ELR (cell line): ENCODE data around the gene CYP46A1.

ENCODE experiments used
- DNase-seq: peaks from one replicate; pipeline ENCODE4 v3.0.0-alpha.2; 2015; ENCODE audit warnings: low read depth

CYP46A1 gene

DNA sequence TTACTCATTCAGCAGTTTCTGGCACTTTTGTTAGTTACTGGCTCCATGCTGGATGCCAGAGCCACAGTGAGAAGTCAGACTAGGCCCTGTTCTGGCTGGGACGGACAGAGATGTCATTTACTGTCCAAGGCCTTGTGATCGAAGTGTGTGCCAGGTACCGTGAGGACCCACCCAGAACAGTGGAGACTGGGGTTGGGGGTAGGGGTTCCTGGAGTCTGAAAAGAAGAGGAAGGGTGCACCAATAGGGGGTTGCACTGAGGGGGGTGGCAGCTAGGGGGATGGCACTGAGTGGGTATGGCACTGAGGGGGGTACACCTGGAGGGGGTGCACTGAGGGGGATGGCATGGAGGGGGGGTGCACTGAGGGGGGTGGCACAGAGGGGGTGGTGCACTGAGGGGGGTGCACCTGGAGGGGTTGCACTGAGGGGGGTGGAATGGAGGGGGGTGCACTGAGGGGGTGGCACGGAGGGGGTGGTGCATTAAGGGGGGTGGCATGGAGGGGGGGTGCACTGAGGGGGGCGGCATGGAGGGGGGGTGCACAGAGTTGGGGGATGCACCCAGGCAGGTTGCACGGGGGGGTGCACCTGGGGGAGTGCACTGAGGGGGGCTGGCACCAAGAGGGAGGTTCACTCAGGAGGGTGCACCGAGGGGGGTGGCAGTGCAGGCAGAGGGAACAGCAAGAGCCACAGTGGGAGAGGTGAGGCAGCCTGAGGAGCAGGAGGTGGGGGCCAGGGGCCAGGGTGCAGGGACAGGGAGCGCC, 10.6 kb upstream of the CYP46A1 start:
- no peak for DNase-seq

- no peak for DNase-seq
These were observed 9.9 kb upstream of the CYP46A1 start for GRCh38 chr14:99674064-99674650.

DNA sequence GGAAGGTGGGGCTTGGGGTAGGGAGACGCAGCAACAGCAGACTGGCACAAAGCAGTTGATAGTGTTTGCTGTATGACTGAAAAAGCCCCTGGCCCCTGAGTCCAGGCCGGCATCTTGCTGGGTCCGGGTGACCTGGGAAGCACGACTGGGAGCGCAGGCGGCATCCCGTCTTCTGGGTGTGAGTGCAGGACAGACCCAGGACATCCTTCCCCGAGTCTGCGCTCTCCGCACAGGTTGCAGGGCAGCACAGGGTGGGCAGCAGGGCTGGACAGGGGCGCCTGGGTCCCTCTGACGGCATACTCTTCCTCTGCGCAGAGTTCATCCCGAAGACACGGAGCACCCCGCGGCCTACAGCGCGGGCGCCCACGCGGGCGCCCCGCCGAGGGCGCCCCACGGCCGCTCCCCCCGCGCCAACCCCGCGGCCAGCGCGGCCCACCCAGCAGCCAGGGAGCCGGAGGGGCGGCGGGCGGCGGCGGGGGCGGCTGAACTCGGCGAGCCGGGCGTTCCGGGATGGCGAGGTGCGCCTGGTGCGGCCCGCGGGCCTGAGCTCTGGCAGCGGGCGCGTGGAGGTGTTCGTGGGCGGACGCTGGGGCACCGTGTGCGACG, 9.2 kb upstream of the CYP46A1 start:
- DNase-seq: no peak

DNA sequence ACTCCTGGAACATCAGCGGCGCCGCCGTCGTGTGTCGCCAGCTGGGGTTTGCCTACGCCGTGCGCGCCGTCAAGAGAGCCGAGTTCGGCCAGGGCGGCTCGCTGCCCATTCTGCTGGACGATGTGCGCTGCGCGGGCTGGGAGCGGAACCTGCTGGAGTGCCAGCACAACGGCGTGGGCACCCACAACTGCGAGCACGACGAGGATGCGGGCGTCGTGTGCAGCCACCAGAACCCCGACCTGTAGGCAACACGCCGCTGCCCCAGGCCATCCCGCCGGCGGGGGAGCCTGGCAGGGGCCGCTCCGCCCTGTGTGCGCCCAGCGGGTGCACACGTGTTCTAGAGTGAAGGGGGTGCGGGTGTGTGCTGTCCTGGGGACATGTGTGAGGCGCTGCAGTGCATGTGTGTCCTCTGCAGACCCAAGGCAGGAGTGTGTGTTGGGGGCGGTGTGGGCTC, 8.7 kb upstream of the CYP46A1 start:
- no peak for DNase-seq

GRCh38 chr14:99675951-99676350, 8.1 kb upstream of the CYP46A1 start:
- DNase-seq: no peak

GRCh38 chr14:99676657-99677056, 7.4 kb upstream of the CYP46A1 start:
- DNase-seq: peak; percentile 41

- no peak for DNase-seq
These were observed 6.6 kb upstream of the CYP46A1 start for GRCh38 chr14:99677231-99678140.

DNA sequence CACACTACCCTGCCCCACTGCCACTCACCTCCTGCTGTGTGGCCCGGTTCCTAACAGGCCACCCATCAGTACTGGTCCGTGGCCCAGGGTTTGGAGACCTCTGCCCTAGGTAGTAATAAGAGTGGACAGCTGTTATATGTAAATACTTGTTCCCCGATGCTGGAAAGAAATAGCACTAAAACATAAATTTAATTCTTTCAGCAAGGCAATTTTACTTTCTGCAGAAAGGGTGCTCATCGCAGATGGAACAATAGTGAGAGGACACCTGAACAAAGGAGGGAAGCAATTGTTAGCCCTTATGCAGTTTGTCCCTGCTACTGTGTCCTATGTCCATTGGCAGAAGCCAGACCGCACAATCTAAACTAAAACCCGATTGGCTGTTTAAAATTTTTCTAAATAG, 5.9 kb upstream of the CYP46A1 start:
- no peak for DNase-seq

DNA sequence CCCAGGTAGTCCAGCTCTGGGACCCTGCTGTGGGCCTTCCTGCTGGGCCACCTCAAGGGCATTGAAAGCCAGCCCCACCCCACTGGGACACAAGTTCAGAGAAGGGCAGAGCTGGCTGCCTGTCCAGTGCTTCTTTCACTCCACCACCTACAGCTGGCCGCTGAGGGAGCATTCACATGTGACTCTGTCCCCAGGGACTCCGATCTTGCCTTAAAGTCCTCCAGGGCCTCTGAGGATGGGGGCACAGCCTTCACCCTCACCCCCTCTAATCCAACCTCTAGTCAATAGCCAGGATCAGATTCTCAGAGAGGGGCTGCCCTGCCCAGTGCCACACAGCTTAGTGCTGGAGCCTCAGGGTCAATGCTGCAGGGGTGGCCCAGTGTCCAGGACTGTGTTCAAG, 5.0 kb upstream of the CYP46A1 start:
- DNase-seq: no peak

DNA sequence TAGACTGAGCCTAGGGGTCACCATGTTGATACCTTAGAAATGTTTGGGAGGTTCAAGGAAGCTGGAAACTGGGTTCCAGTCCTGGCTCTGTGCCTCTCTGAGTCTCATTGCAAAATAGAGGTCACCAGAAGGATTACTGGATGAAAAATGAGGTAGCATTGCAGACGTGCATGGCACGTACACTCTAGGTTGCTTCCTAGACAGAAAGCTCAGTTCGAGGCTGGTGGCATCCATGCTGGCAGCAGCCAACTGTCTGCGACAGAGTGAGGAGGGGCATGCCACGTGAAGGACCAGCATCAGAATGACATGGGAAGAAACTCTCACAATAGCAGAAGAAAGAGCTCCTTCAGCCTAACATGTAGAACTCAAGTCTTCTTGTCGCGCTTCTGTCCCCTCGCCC, 4.6 kb upstream of the CYP46A1 start:
- no peak for DNase-seq

DNA sequence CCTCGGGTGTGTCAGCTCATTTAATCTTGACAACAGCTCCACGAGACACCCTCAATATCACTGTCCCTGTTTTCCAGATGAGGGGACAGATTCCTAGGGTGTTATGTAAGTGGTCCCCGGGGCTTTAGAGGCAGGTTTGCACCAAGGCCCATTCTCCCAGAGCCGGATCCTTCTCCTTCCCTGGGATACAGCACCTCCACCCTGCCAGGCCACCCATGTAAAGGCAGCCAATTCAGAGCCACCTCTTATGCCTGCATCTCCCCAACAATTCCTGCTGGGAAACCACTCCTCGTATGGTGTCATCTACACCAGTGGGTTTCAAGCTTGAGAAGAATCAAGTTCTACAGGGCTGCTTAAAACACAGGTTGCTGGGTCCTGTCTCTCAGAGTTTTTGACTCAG, 4.1 kb upstream of the CYP46A1 start:
- no peak for DNase-seq

DNA sequence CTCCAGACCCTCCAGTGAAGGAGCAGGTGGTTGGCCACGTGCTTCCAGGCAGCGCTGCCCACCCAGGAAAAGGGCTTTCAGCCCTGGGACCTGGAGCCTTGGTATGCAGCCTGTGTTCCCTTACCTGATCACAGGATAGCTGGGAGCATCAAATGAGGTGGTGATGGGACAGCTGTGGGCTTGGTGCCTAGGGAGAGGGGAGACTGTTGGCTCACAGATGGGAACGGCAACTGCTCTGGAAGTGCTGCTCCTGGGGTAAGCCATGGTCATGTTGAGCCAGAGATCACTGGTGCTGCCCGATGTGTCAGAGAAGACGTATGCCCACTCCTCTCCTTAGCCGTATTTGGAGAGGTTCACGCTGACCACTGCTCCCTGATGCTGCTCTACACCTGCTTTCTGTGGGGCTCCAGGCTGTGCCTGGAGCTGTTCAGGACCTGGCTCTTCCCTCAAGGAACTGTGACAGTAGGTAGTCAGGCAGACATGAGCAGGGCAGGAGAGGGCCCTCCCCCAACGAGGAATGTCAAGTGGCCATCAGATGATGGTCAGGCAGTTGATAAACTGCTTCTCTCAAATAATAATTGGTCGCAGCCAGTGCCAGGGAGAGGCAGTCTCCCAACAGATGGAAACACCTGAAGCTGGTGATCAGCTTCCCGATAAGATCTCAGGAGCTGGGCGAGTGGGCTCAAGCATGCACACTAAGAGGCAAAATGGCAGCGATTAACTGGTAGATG, 2.8 kb upstream of the CYP46A1 start:
- DNase-seq: no peak

GRCh38 chr14:99681832-99682148, 2.3 kb upstream of the CYP46A1 start:
- no peak for DNase-seq

DNA sequence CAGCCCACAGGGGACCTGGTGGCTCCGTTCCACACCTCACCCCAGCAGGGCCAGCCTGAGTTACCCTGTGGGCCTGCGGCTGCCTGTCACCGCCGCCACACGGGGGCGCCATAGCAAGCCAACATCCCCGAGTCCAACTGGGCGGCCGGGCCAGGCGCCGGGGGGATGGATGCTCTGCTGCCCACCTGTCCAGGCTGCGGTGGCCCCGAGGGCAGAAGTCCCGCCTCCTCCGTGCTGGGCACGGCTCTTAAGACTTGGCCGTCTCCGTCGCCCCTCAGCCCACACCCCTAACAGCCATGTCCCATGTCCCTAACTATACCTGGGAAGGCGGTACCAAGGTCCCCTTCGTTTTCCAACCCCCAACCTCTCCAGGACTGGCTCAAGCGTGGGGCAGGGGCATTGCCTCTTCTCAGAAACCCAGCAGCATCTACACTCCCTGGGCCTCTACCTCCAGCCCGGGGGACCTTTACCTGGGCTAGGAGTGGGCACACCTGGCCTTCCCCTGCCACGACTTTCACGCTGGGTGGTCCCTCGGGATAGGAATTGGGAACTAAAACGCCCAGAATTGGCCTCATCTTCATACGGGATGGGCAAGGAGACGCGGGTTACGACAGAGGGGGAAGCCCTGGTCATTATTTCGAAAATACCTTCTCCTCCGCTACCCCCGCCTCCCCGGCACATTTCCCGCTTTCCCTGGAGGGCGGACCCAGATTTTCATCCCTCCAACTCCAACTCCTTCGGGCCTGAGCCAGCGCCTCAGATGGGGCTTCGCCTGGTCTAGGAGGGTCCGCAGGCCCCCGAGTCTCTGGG, 1.1 kb upstream of the CYP46A1 start:
- peak; percentile 81 for DNase-seq

DNA sequence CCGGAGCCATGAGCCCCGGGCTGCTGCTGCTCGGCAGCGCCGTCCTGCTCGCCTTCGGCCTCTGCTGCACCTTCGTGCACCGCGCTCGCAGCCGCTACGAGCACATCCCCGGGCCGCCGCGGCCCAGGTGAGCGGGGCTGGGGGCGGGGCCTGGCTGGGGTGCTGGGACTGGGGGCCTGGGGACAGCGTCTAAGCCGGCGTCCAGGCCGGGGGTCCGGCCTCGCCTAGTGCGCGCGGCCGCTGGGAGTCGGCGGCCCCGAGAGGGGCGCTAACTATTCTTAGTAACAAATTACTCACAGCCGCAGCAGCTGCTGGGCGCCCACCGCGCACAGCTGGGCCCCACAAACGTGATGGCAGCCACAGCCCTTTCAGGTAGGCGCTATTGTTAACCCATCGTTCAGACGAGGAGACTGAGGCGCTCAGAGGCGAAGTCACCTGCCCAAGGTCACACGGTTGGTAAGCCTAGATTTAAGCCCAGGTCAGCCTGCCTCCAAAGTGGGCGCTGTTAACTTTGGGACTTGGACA, 374 bp downstream of the CYP46A1 start:
- DNase-seq: no peak

DNA sequence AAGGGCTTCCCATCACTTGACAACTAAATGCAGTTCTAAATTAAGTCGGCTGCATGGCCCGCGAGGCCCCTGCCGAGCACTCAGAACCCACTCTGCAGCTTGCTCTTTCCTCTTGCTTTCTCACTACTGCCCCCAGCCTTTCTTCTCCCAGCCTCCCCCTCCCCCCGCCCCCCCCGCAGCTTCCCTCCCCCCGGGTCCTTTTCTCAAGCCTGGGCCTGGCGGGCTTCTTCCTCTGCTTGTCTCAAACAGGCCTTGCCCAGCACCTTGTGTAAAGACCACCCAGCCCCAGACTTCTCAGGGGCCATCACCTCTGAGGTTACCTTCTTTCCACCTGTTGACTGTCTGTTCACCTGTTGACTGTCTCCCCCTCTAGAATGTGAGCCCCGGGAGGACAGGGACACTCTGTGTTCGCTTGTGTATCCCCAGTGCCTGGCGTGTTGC, 1.1 kb downstream of the CYP46A1 start:
- no peak for DNase-seq

GRCh38 chr14:99685596-99685995, 1.5 kb downstream of the CYP46A1 start:
- no peak for DNase-seq

DNA sequence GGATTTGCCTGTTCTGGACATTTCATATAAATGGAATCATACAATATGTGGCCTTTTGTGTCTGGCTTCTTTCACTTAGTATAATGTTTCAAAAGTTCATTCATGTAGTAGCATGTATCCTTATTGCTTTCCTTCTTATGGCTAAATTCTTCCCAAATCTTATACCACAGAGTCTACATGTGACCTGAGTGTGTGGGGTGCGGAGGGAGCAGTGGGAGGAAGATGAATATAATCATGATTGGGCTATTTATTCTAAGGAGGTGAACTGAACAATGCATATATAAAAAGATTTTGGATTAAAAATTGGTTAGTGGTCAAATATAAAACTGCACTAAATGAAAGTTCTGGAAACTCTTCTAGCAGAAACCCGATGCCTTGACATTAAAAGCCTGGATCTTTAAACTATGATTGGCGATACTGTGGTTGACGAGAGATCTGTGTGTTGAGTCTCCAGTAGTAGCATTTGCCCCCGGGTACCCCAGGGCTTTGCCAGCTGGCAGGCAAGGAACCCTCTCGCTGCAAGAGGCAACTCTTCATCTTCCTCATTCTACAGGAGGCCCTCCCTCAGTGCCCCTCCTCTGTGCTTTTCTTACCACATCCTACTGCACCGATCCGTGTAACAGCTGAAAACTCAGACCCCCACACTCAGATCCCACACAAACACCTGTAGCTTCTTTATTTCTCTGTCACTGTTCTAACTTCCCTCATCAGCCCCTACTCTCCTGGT, 2.6 kb downstream of the CYP46A1 start:
- no peak for DNase-seq

GRCh38 chr14:99687284-99688209, 3.4 kb downstream of the CYP46A1 start:
- no peak for DNase-seq
